Measurements from ENCODE around the gene APC2.

APC2 gene

GRCh38 chr19:1449467-1450442 lies at the start of gene APC2:
Gene APC2, plus strand, starts transcription at chr19:1450121. Its CDS starts 2,881 bp downstream, at chr19:1453002.
- DNase-seq: peak; percentile 43

- DNase-seq: no peak
These were observed 49.4 kb upstream of the APC2 start for GRCh38 chr19:1400281-1401137.

GRCh38 chr19:1401138-1401888 lies 48.6 kb upstream of the APC2 start, which contains the start of gene GAMT:
Gene GAMT, minus strand, starts transcription at chr19:1401542. Its CDS starts 66 bp downstream, at chr19:1401476.
- no peak for DNase-seq

GRCh38 chr19:1401889-1402217 lies 48.1 kb upstream of the APC2 start:
- DNase-seq: no peak

GRCh38 chr19:1402411-1403070 lies 47.4 kb upstream of the APC2 start:
- DNase-seq: no peak

- peak; percentile 85 for DNase-seq
These were observed 43.0 kb upstream of the APC2 start for GRCh38 chr19:1406774-1407527.

GRCh38 chr19:1407528-1408299 lies 42.2 kb upstream of the APC2 start, which contains the start of gene DAZAP1:
Gene DAZAP1, plus strand, starts transcription at chr19:1407586. Its CDS starts 188 bp downstream, at chr19:1407774.
- DNase-seq: no peak

GRCh38 chr19:1408300-1409203 lies 41.4 kb upstream of the APC2 start:
- no peak for DNase-seq

- no peak for DNase-seq
These were observed 40.5 kb upstream of the APC2 start for GRCh38 chr19:1409204-1410005.

GRCh38 chr19:1410136-1410786 lies 39.7 kb upstream of the APC2 start:
- no peak for DNase-seq

- DNase-seq: no peak
These were observed 39.1 kb upstream of the APC2 start for GRCh38 chr19:1410789-1411188.

GRCh38 chr19:1411255-1412191 lies 38.4 kb upstream of the APC2 start:
- no peak for DNase-seq

GRCh38 chr19:1412323-1412923 lies 37.5 kb upstream of the APC2 start:
- no peak for DNase-seq

GRCh38 chr19:1412995-1413800 lies 36.7 kb upstream of the APC2 start:
- DNase-seq: no peak

- no peak for DNase-seq
These were observed 33.7 kb upstream of the APC2 start for GRCh38 chr19:1416014-1416841.
